Mesothelial cell of epicardium (in vitro differentiated cells): ENCODE results near the gene RBSN. TPM values are rescaled to one million over a fixed set of nuclear protein-coding genes. Genes with fewer than 3 reads are reported as not detected.

ENCODE experiments used
- DNase-seq, 2 experiments: peaks; one replicate each; pipeline ENCODE4 v3.0.0; 2021; ENCODE audit warnings: low spot score in 2 of 2; ENCODE audit not compliant: unreplicated experiment in 2 of 2
- H3K27ac Mint-ChIP-seq: 2 replicates; pipeline ENCODE4 v1.8.0; 2021; ENCODE audit warnings: mixed read lengths
- H3K27me3 Mint-ChIP-seq: 2 replicates; pipeline ENCODE4 v1.8.0; 2021; ENCODE audit warnings: low read depth, mixed read lengths
- H3K36me3 Mint-ChIP-seq: 2 replicates; pipeline ENCODE4 v1.8.0; 2021; ENCODE audit warnings: mixed read lengths
- H3K4me1 Mint-ChIP-seq: 2 replicates; pipeline ENCODE4 v1.8.0; 2021; ENCODE audit warnings: mixed read lengths
- H3K4me3 Mint-ChIP-seq: 2 replicates; pipeline ENCODE4 v1.8.0; 2021; ENCODE audit warnings: mild to moderate bottlenecking, moderate library complexity, mixed read lengths
- H3K9me3 Mint-ChIP-seq: 2 replicates; pipeline ENCODE4 v1.8.0; 2021; ENCODE audit warnings: mixed read lengths
- CTCF ChIP-seq: fragments of 200-600 bp; sonication (generic); IDR thresholded peaks from one replicate; pipeline ENCODE4 v1.5.0; 2021; ENCODE audit warnings: antibody characterized with exemption; ENCODE audit not compliant: unreplicated experiment
- total RNA-seq: library from RNA; stranded (reverse); gene quantifications from 3 replicates; pipeline ENCODE4 v1.2.1, GENCODE V29; 2021

Gene RBSN
- total RNA-seq, 1 donor from 2014 or later, result 35.8 TPM

GRCh38 chr3:15041950-15042349, 57.0 kb downstream of the RBSN start:
- TF ChIP-seq CTCF, result no peak
- DNase-seq, result no peak
- Mint-ChIP-seq H3K27me3 (no peaks in the 10 kb centered on the region), H3K9me3 (no peaks in the 10 kb centered on the region), H3K4me1 (peaks cover 9% of the 10 kb centered on the region), H3K4me3 (no peak overlapping the region), H3K27ac (no peak overlapping the region), H3K36me3 (peaks cover 27% of the 10 kb centered on the region)

DNA sequence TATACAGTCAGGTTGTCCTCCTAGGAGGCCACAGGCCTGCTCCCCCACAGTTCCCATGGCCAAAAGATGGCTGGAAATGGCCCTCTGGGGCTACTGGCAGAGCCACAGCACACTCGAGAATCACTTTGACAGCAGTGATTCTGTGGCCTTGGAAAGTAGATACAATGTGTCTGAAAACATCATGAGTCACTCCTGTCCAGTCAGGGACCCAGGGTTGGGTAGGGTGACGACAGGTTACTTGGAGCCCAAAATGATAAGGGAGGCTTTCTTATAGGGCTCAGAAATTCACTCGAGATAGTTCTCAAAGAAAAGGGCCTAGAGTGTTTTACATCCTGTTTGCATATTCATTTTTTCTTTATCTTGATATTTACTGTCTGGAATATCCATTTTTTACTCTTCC, 58.1 kb downstream of the RBSN start:
- H3K27ac Mint-ChIP-seq, result peak overlapping the region; percentile 4
- TF ChIP-seq CTCF, result no peak
- DNase-seq, result no peak
- H3K4me1 Mint-ChIP-seq, result peaks cover 9% of the 10 kb centered on the region
- H3K9me3 Mint-ChIP-seq, result no peaks in the 10 kb centered on the region
- H3K36me3 Mint-ChIP-seq, result peaks cover 31% of the 10 kb centered on the region
- H3K4me3 Mint-ChIP-seq, result no peak overlapping the region
- H3K27me3 Mint-ChIP-seq, result no peaks in the 10 kb centered on the region

DNA sequence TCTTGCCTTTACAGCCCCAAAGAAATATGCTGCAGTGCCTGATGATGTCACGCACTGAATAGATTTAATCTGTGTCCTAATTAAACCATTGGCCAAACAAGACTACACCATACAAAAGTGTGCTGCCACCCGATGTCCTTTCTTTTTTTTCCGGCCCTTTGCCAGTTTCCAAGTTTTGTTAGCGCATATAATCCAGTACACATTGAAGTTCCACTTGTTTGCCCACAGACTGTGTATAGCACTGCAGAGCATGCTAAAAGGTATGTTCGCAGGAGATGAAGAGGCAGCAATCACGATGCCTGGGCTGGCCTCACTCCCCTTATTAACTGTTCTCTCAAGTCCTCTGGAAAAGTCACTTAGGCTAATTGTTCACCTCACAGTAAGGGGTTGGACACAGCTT, 60.6 kb downstream of the RBSN start:
- Mint-ChIP-seq H3K27me3 (no peaks in the 10 kb centered on the region), H3K36me3 (peaks cover 35% of the 10 kb centered on the region), H3K4me1 (peaks cover 9% of the 10 kb centered on the region), H3K27ac (no peak overlapping the region), H3K4me3 (no peak overlapping the region), H3K9me3 (no peaks in the 10 kb centered on the region)
- DNase-seq, result no peak
- TF ChIP-seq CTCF, result no peak

DNA sequence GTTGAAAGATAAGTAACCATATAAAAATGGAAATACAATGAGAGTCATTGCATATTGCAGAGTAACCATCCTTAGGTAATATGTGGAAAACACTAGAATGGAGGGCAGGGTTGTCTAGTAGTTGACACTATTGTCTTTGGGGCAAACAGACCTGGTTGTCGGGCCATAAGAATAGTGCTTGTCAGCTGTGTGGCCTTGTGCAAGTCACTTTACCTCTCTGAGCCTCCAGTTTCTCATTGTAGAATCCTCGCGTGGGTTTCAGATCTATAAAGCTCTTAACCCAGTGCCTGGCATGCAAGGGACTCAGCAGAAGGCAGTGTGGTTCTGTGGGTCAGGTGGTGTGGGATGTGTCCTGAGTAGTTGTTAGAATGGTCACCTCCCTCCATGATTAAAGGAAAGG, 65.8 kb downstream of the RBSN start:
- Mint-ChIP-seq H3K4me1 (no peaks in the 10 kb centered on the region), H3K36me3 (peaks cover 50% of the 10 kb centered on the region), H3K27ac (no peak overlapping the region), H3K9me3 (no peaks in the 10 kb centered on the region), H3K4me3 (no peak overlapping the region), H3K27me3 (no peaks in the 10 kb centered on the region)
- TF ChIP-seq CTCF, result no peak
- no peak for DNase-seq

DNA sequence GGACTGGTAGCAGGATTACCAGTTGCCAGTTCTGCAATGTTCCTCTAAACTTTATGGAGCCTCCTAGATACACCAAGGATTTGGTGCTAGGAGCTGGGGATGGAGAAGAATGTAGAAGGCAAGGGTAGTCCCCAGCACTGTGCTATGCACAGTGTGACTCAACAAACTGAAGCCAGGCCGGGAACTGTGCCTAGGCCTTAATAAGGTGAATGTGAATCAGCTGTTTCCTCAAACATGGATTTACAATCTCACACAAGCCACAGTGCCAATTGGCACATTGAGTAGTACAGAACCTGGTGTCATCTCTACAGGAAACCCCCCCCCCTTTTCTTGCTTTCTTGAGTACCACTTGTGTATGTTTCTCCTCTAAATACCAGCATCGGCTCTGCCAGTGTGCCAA, 66.3 kb downstream of the RBSN start:
- Mint-ChIP-seq H3K4me1 (no peaks in the 10 kb centered on the region), H3K27me3 (no peaks in the 10 kb centered on the region), H3K36me3 (peaks cover 49% of the 10 kb centered on the region), H3K9me3 (no peaks in the 10 kb centered on the region), H3K4me3 (no peak overlapping the region), H3K27ac (no peak overlapping the region)
- DNase-seq, result no peak
- no peak for TF ChIP-seq CTCF

DNA sequence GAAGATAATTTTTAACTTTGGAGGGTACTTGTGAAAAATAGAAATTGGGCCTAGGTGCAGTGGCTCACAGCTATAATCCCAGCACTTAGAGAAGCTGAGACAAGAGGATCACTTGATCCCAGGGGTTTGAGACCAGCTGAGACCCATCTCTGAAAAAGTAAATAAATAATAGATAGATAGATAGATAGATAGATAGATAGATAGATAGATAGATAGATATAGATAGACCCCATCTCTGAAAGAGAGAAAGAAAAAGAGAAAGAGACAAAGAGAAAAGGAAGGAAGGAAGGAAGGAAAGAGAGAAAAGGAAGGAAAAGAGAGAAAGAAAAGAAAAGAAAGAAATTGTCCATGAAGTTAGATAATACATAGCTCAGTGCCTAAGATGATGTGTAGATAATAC, 69.3 kb downstream of the RBSN start:
- Mint-ChIP-seq H3K36me3 (peaks cover 63% of the 10 kb centered on the region), H3K27me3 (no peaks in the 10 kb centered on the region), H3K27ac (no peak overlapping the region), H3K4me3 (no peak overlapping the region), H3K4me1 (no peaks in the 10 kb centered on the region), H3K9me3 (no peaks in the 10 kb centered on the region)
- TF ChIP-seq CTCF, result no peak
- no peak for DNase-seq
